Measurements from ENCODE around the gene LRMDA.

Gene LRMDA

DNA sequence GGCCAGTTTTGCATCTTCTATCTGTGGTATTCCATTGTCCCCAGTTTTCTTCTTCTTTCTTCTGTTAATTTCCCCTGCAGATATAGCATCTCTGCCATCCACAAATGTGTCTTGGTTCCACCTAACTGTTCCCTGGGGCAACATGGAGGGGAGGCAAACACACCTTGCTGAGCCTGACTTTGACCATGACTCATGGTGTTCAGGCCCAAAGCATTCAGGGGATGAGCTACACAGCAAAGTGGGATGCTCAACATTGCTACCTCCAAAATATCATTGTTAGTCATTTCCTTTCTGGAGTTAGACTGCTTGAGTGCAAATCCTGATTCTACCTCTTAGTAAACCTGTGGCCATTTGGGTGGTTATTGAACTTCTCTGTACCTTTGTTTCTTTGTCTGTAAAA is 542.7 kb downstream of the LRMDA start:
- no peak for DNase-seq

DNA sequence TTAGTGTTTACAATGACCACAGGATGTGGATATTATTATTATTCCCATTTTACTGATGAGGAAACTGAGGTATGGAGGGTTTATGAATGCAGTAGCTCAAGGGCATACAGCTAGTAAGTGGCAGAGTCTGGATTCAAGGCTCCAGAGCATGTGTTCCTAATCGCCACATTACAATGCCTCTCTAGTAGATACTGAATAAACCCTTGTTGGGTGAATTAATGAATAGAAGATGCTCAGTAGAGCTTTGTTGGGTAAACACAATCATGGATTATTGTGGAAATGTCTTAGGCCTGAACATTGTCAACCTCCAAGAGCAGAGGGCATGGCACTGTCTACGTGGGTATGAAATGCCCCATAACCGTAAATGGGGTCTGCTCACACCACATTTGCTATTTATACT is 545.3 kb downstream of the LRMDA start:
- no peak for DNase-seq

DNA sequence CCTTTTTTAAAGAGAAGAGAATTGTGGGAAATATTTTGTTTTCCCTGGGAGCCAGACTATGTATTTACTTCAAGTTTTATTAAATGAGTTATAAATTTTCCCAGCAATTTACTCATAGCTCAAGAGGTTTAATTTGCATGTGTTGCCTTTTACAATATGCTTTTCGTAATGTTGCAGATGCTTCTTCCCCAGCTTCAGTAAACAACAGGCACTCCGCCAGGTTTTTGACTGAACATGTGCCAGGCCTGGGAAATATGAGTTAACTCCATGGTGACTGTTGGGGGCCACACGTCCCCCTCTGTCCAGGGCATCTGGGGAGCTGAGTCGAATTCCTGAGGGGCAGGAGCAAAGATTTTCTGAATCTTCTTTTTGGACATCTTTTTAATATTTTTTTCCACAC is 545.7 kb downstream of the LRMDA start:
- DNase-seq, result no peak

DNA sequence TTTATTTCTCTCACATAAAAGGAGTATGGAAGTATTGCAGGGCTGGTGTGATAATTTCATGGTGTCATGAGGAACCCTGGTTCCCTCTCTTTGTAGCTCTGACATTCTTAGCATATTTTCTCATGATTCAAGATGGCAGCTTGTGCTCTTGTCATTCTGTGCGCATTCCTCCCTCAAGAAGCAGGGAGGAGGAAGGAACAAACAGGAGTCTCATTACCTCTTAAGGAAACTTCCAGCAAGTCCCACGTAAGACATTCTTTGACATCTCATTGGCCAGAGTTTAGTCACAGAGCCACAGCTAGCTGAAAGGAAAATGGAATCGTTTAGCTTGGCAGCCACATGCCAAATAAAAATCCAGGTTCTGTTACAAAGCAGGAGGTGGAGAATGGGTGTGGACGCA is 546.8 kb downstream of the LRMDA start:
- no peak for DNase-seq

DNA sequence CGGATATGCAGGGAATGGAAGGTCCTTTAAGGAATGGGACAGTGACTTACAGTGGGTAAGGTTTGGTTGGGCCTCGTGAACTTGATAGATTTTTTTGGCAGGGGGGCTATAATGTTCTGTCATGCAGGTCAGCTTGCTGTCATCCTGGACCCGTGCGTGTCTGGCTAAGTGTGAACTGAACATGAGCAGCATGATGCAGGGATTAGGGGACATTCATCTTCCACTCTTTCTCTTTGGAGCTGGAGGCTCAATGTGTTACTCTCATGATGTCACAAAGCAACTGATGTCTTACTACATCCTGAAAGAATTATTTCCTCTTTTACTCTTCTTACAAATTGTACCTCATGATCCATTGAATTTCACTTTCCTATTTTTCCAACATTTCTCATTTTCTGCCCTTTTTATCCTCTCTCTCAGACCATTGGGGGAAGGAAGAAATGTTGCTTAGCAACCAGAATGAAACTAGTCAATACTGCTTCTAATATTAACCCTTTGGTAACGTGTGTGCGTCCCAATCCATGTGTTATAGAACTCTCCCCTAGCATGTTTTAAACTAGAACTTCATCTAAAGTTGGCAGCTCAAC is 549.1 kb downstream of the LRMDA start:
- DNase-seq, result no peak

DNA sequence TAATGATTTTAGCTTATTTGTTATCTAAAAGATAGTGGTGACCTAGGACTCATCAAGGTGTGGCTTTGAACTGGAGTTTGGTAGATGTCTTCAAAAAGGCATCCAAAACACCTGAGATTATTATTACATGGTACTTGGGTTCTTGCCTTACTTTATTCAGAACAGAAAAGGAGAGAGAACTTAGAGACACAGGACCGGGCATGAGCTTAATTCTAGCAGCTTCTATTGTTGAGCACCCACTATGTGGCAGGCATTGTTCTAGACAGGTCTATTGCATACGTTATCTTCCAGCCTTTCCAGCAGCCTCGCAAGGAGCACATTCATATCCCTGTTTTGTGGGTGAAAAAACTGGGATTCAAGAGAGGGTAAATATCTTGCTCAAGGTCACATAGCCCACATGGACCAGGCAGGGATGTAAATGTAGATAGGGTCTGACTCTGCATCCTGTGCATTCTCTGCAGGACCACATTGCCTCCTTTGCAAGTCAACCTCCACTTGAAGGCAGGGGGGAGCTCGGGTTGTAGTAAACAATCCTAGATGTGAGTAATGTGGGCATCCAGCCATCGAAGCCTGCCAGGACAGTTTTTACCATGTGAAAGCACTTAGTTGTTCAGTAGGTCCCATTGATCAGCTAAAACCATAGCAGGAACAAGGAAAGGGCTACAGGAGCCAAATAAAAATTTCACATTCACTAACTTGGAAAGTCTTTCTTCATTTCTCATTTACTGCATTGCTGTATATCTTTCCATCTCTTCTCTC is 551.4 kb downstream of the LRMDA start:
- DNase-seq, result no peak

DNA sequence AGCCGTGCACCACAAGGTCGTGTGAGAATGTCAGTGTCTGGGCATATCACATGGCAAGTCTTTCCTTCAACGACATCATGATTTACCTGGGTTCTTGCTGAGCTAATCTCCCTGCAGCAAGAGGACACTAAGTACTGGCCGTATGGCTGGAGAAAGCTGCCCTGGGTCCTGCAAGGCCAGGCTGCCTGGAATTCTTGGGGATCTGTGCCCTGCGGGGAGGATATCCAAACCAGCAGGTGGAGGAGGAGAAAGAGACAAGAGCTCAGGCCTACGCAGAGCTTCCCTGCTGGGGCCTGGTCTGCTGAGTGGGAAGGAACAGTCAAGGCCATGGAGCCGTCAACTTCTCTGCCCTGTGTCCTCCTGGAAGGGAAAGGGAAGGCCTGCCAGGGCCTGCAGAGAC is 552.6 kb downstream of the LRMDA start:
- DNase-seq, result no peak

DNA sequence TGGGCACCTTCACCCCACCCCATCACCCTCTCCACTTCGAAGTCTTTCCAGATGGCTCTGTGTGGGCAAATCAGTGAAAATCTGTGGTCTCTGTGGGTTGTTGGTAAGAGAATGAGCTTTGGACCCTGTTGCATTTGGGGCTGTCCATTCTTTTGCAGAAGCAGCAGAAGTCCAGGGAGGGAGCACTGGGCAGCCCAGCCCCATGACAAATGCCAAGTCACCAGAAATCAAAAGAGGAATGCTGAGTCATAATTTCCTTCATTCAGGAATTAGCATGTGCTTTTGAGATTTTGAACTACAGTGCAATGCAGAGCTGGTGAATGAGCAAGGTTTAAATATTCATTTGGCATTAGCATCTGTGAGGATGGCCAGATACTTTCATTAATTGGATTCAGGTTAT is 556.2 kb downstream of the LRMDA start:
- no peak for DNase-seq

DNA sequence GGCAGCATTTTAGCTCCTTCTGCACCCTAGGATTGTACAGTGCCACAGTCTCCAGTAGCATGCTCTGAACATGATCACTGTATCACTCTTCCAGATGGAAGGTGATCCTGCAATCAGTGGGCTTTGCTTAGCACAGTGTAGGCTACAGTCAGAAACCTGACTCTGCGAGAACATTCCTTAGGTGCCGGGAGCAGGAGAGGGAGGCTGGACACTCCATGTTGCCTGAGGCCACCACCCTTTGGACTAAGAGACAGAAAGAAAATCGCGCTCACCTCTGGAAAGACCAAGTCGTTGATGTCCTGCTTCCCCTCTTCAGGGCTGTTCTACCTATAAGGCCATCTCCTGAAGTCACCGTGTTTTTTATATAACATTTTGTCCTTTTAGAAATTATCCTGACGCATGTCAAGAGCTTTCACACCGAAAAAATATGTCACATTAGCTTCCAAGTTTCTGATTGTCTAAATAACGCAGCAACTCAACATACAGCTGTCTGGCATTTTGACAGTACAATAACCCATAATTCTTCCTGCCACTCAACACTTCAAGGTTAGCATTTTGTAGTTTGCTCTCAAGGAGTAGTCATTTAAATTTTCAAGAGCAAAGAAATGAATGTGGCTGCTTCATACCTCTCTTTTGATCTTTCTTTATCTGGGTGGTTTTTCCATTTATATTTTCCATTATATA is 563.1 kb downstream of the LRMDA start:
- DNase-seq, result no peak

DNA sequence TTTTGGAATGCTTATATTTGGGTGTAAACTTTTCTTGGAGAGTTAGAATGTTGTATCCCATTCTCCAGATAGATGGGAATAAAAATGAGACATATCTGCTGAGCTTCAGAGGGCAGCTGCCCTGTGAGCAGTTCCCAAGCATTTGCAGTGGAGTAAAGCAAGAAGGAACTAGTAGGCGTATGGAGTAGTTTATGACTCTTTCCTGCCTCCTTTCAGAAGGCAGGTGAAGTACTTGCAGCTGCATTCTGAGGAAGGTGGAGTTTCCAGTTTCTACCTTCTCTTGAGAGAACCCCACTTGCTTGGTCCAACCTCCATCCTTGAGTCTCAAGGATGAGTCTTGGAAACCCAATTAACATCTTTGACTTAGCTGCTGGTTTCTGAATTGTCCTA is 563.6 kb downstream of the LRMDA start:
- no peak for DNase-seq

DNA sequence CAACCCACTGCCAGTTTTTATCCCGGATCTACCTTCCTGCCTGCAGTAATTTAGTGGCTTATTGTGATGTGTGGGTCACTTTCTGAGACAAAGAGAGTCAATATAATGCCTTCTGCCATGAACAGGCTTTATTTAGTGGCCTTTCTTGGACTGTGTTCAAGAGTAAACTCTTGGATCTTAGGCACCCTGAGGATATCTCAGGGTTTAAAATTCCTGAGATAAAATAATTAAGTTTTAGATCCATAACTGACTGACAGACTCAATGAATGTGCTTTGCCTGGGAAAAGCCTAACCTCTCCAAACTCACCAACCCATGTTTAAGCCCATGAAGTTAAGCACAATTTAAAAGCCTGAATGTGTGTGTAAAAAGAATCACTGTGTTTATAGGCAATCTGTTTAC is 564.3 kb downstream of the LRMDA start:
- DNase-seq, result no peak

DNA sequence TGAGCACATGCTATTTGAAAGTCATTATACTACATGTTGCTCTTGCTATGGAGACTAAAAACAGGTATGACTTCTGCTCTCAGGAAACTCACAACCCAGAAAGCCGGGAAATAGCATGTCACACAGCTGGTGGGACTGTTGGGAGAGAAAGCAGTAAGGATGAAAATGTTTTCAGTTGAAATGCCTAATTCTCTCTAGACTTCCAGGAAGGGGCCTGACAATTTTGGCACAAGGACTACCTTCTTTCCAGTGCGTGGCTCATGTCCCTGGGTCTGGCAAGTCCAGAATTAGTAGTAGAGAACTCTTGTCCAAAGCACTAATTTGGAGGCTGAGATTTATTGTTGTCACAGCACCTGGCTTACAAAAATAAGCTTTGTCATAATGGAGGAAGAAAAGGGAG is 567.6 kb downstream of the LRMDA start:
- DNase-seq, result no peak

DNA sequence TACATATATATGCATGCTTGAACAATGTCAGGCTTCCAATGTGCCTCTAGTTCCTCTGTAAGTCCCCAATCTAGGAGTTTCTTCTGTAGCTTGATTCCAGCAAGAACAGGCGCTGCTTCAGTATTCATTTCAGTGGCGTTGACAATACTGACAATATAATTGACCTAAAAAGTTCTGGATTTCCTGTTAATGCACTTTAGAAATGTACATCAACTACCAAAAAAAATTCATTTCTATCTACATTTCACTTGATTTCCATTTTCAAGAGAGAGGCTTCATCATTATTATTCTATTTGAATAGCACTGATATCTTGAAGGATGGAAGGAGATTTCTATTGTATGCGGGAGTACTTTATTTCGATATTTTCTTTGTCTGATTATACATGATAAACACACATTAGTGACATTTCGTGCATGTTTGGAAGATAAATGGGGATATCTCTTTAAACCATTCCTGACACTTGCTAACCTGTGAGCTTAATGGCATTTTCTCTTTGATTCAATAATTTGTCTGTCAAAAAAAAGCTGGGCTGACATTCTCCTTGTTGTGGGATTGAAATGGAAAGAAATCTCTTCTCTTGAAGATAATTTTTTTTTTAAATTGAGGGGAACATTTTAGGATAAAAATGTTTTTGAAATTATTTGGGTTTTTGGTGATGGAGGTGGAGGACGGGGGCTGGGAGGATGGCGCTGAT is 568.2 kb downstream of the LRMDA start:
- no peak for DNase-seq

DNA sequence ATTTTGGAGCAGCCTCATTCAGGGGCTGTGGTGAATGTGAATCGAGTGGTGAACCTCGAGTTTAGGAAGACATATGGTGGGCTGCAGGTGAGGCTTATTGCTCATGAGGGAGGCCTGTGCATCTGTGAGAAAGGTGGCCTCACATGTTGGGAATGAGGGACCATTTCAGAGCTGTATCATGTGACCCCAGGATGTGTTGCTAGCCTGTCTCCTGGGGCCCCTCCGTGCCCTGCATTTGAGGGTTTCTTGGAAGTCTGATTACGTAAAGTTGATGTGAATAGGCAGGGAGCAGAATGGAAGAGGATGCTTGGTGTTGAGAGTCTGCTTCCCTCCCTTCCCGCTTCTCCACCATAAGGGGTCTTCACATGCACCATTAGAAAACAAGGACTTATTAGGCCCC is 569.1 kb downstream of the LRMDA start:
- DNase-seq, result no peak

DNA sequence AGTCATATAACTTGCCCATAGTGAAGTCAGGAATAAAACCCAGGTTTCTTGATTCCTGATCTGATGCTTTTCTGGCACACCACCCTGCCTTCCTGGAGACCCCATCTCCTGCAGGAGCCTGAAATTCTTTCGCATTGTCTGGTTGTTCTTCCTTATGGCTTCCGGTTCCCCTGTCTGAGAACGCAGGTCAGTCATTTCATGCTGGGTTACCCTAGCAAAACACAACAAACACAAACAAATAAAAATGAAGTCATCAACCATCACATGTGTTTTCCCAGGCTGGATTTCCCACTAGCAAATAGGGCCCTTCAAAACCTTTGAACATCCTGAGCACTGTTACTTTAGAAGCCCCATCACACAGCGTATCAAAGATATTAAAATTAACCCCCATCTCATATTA is 569.6 kb downstream of the LRMDA start:
- DNase-seq, result no peak

DNA sequence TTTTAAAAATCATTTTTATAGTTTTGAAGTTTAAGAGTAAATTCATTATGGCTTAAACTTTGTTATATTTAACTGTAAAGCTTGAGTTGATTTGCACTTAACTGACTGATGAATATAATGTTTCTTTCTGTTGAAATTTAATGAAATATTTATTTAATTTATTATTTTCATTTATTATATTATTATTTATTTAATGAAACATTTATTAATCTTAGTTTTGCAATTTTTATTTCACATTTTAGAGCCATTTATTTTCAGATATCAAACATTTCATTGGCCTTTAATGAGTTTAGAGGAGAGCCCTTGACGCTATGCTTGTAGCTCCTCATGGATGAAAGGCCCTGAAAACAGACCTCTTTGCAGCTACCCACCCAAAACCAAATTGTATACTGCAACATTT is 570.0 kb downstream of the LRMDA start:
- no peak for DNase-seq

DNA sequence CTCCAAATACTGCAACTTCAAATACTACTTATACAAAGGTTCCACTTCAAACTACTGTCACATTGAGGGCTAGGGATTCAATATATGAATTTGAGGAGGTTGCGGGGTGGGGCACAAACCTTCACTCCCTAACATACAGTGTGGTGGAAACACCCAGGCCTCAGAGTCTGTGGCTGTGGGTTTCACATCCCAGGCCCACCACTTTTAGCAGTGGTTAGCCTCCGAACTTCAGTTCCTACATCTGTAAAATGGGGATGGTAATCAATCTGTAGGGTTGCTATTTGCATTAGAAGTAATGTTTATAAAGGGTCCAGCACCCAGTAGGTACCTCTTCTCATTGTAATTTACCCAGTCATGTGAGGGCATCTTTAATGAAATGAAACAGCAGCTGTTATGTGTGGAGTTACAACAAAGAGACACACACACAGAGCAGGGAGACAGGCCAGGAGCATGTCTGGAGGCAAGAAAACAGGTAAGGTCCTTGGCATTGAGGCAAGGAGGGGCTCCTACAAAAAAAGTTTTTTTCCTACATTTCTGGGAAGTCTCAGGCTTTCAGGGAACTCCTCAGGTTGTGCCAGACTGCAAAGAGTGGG is 570.9 kb downstream of the LRMDA start:
- DNase-seq, result no peak

DNA sequence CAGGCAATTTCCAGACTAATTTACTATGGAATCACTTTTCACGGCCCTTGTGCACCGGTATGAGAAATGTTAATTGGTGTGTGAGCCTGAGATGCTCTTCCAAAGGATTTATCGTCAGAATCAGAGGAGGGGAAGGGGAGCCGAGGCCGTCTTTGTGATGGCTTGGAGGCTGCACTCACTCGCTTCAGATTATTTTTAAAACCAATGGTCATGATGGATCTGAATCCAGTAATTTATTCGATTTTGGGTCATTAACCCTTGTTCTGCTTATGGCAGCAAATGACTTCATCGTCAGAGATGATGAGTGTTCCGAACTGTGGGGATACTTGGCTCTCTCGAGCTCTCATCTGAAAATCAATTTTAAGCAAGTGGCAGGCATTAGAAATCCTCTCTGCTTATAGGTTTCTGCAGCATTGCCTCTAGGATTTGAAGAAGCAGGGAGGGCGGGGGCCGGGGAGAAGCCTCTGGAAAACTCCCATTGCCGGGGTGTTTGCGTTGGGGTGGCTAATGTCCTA is 576.3 kb downstream of the LRMDA start:
- DNase-seq, result no peak

DNA sequence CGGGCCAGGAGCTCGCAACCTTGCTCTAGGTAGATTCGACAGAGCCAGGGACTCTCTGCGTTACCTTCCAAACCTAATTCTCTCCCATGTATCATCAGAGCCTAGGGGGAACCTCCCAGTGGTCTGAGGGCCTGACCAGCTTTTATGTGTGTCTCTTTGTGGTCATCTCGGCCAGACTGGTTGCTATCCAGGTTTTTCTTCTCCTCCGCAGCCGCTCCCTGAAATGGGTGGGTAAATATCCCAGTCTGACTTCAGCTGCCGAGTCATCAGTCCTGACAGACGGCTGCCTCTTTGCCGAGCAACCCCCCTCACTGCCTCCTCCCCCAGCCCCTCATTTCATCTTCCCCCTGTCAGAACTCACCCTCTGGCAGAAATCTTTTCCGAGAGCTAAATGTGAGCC is 578.1 kb downstream of the LRMDA start:
- DNase-seq, result no peak

DNA sequence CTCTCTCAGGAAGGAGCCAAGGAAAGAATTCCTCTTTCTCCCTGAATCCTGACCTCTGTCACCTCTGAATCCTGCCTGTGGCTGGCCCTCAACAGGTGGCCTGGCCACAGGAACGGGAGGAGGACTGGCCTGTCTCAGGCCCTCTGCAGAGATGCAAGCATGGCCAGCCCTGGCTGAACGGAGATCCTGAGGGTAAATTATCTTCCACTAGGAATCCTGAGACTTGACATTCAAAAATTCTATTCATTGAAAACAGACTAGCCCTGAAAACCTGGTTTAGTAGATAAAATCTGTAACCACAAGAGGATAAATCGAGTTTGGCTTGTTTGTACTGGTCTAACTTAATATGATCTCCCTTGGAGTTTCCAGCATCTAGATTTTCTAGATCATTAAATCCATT is 579.3 kb downstream of the LRMDA start:
- no peak for DNase-seq

DNA sequence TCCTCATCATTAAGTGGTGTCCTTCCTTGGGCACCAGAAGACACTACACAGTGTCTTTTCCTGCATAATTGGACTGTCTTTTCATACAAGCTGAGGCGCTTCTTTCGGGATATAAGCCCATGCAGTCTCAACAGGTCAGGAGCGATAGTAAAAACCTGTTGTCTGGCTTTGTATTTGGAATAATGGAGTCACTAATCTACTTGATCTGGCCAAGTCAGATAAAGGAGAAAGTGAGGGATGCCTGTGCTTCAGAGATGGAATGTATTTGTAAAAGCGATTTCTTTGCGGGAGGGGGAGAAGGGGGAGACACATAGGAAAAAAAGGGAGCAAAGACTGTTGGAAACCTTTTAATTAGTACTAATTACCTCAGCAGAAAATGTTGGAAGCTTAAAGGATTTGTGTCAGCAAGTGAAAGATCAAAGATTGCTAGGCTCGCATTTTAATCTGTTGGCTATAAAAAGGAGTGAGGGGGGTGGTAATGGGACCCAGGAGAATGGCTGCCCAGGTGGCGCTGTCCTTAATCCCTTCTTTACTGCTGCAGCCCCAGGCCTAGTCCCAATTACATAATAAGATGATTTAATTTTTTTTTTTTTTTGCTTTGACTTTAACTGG is 581.4 kb downstream of the LRMDA start:
- no peak for DNase-seq

DNA sequence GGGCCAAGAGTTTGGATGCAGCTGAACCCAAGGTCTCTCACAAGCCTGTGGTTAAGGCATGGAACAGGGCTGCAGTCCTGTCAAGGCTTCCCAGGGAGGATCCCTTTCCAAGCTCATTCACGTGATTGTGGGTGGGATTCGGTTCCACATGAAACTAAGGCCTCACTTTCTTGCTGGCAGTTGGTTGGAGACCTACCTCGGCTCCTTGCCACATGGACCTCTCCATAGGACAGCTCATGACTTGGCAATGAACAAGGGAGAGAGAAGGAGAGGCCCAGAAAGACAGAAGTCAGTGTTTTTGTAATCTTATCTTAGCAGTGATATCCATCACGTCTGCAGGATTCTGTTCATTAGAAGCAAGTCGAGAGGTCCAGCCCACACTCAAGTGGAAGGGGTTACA is 583.8 kb downstream of the LRMDA start:
- DNase-seq, result no peak
